HEK293T (cell line): ENCODE results near the gene SETBP1.

Experiments
- ARNT ChIP-seq: fragments of 450-650 bp; IDR thresholded peaks from 2 replicates; pipeline ENCODE4 v1.6.1; 2017; ENCODE audit warnings: mild to moderate bottlenecking
- BHLHE40 ChIP-seq: fragments of 450-650 bp; IDR thresholded peaks from 2 replicates; pipeline ENCODE4 v1.6.1; 2016; ENCODE audit warnings: mild to moderate bottlenecking, moderate library complexity, borderline replicate concordance
- CTBP1 ChIP-seq: fragments of 450-650 bp; IDR thresholded peaks from 2 replicates; pipeline ENCODE4 v1.6.1; 2016; ENCODE audit warnings: borderline replicate concordance
- ELF4 ChIP-seq: fragments of 450-650 bp; IDR thresholded peaks from 2 replicates; pipeline ENCODE4 v1.6.1; 2017; ENCODE audit warnings: antibody characterized with exemption
- FOXA1 ChIP-seq: fragments of 450-650 bp; IDR thresholded peaks from 2 replicates; pipeline ENCODE4 v1.6.1; 2016; ENCODE audit warnings: mild to moderate bottlenecking
- FOXK2 ChIP-seq: fragments of 450-650 bp; IDR thresholded peaks from 2 replicates; pipeline ENCODE4 v1.6.1; 2016; ENCODE audit warnings: mild to moderate bottlenecking
- FOXM1 ChIP-seq: fragments of 450-650 bp; IDR thresholded peaks from 2 replicates; pipeline ENCODE4 v1.6.1; 2017; ENCODE audit warnings: mild to moderate bottlenecking, borderline replicate concordance
- HDGF ChIP-seq: fragments of 450-650 bp; IDR thresholded peaks from 2 replicates; pipeline ENCODE4 v1.6.1; 2017; ENCODE audit warnings: antibody characterized with exemption, borderline replicate concordance
- L3MBTL2 ChIP-seq: fragments of 450-650 bp; conservative IDR thresholded peaks from 2 replicates; pipeline ENCODE4 v1.6.1; 2016; ENCODE audit warnings: mild to moderate bottlenecking
- LEF1 ChIP-seq: fragments of 450-650 bp; IDR thresholded peaks from 2 replicates; pipeline ENCODE4 v1.6.1; 2017; ENCODE audit warnings: mild to moderate bottlenecking, borderline replicate concordance
- NFRKB ChIP-seq: fragments of 450-650 bp; IDR thresholded peaks from 2 replicates; pipeline ENCODE4 v1.6.1; 2016; ENCODE audit warnings: mild to moderate bottlenecking, moderate library complexity
- SUZ12 ChIP-seq: fragments of 450-650 bp; IDR thresholded peaks from 2 replicates; pipeline ENCODE4 v1.6.1; 2016; ENCODE audit warnings: mild to moderate bottlenecking

DNA sequence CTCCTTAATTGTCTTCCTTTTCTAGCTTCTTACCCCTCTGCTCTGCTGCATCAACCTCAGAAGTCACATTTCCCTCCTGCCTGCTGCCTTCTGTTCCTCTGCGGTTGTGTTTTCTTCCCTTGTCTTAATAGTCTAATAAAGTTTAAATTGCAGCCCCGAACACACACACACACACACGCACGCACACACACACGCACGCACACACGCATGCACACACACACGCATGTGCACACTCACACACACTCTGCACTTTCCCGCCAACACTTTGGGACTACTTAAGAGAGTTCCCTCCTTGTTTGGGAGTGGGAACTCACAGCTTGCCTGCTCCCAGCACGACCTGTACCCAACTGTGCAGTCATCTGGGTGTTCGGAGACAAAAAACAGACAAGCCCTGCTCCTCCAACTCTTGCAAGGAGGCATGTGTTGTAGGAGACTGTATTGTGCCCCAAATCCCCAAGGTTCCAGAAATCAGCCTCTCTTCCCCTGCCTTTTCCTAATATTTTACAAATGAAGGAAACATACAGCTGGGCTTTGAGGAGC, 99.1 kb downstream of the SETBP1 start:
- no peak for TF ChIP-seq NFRKB
- TF ChIP-seq FOXA1: no peak
- TF ChIP-seq ELF4: no peak
- no peak for TF ChIP-seq FOXM1
- no peak for TF ChIP-seq BHLHE40
- TF ChIP-seq L3MBTL2: no peak
- TF ChIP-seq ARNT: no peak
- TF ChIP-seq SUZ12: no peak
- no peak for TF ChIP-seq FOXK2
- TF ChIP-seq CTBP1: no peak
- no peak for TF ChIP-seq LEF1
- TF ChIP-seq HDGF: no peak
